ENCODE data around the gene ZNF649. TPM values are rescaled to one million over a fixed set of nuclear protein-coding genes. Genes with fewer than 3 reads are reported as not detected.
"Not testable (repeated sequence)": the region's sequence is repeated elsewhere in the genome, so short reads cannot be mapped to it uniquely, and the experiment has no call there.

The ZNF649 gene
- total and polyA plus RNA-seq, 4 donors, result 1.5 to 15.3 (median 11.4) TPM

DNA sequence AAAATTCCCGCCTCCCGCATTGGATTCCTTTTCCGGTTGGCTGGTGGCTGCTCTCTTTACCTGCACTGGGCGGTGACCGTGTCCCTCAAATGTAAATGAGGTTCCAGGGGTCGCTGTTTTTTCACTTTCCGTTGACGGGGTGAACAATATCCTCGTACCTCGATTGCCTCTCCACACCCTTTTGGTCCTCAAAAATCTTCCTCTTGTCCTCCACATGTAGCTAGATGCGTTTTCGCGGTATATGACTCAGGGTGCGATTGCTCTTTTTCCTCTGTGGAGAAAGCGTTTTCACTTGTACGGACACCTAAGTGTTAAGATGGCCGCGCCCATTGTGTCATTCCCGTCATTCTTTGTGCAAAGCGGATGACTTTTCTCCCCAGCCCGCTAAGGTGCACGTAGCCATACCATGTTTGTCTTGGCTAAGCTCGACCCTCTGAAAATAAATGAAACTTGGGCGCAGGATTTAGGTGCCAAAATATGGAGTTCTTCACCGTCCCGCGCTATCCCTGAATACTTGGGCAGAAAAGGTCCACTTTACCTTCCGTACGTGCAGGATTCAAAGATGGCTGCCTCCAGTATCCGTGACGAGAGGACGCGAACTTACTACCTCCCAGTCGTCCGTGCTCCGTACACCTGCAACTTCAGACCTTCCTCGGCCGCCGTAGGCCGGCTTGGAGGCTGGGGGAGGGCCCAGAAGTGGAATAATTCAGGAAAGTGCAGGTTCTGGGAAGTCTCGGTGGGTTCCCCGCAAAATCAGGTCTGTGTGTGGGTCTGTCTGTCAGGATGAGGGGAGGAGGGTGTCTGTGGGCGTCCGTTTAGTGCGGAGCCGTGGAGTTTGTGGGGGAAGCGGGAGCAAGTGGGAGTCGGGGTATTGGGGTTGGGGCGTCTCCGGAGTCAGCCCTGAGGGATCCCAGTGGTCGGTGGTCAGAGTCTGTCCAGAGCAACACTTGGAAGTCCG lies 22.2 kb upstream of the ZNF649 start, which contains the start of gene ZNF613:
TSS of gene ZNF613 (plus strand) at position 689 of the 958 bp plus-strand sequence. CDS start 8,749 bp downstream, outside the sequence.
- intact Hi-C loops (cut with DNase I), result loop anchor here (1.0 to 10.0 kb wide), 2 partner anchors 58 to 122 kb away; partner anchors contain the start of gene ZNF350 (in 1 of the 2)
- Histone ChIP-seq H3K36me3 (ENCODE audit: control insufficient read depth in 1 of 2, insufficient read depth in 2 of 2, low read length in 1 of 2) (no peaks in the 10 kb centered on the region), H3K9me3 (ENCODE audit: control insufficient read depth, low read length) (peaks cover 9% of the 10 kb centered on the region), H3K27me3 (ENCODE audit: control insufficient read depth in 1 of 2, insufficient read depth in 2 of 2, low read length in 1 of 2) (no peaks in the 10 kb centered on the region), H3K4me1 (ENCODE audit: control insufficient read depth in 1 of 2, insufficient read depth in 2 of 2, low read length in 2 of 2) (no peaks in the 10 kb centered on the region), H3K27ac (ENCODE audit: low read depth in 1 of 2, low read length in 2 of 2) (peak within 1 kb of the TSS in 1 of 2 donors; percentile 87), H3K4me3 (ENCODE audit: low read length in 2 of 2) (peak within 1 kb of the TSS; percentile 88)
- ATAC-seq (ENCODE audit: low FRiP score), result peak; percentile 98
- WGBS, 2 donors, result 0% methylated on average over 52 of the region's 52 CpGs
- DNase-seq, result peak; percentile 92 to 96

DNA sequence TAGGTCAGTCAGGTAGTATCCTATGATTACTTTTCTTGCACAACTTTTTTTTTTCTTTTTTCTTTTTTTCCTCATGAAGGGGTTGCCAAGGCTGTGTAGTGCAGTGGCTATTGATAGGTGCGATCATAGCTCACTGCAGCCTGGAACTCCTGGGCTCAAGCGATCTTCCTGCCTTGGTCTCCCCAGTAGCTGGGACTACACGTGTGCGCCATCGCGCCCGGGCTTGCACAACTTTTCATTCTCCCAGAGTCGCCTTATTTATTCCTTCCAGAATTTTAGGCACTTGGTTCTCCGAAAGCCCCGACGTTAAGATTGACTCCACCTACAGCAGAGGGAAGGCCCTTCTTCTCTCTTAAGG lies 21.6 kb upstream of the ZNF649 start:
- no peaks in the 10 kb centered on the region for H3K4me1 ChIP-seq (ENCODE audit: control insufficient read depth in 1 of 2, insufficient read depth in 2 of 2, low read length in 2 of 2)
- DNase-seq, result no peak
- intact Hi-C loops (cut with DNase I), result loop anchor here in 1 of 2 donors (10.0 kb wide), 1 partner anchor 58 kb away; the partner anchor contains the start of gene ZNF350
- WGBS, 2 donors, result 11 to 14% methylated on average over 11 of the region's 11 CpGs
- H3K9me3 ChIP-seq (ENCODE audit: control insufficient read depth, low read length), result peaks cover 15% of the 10 kb centered on the region
- peak overlapping the region; percentile 88 for H3K4me3 ChIP-seq (ENCODE audit: low read length in 2 of 2)
- H3K36me3 ChIP-seq (ENCODE audit: control insufficient read depth in 1 of 2, insufficient read depth in 2 of 2, low read length in 1 of 2), result no peaks in the 10 kb centered on the region
- no peak overlapping the region for H3K27ac ChIP-seq (ENCODE audit: low read depth in 1 of 2, low read length in 2 of 2)
- ATAC-seq (ENCODE audit: low FRiP score), result peak; percentile 58
- no peaks in the 10 kb centered on the region for H3K27me3 ChIP-seq (ENCODE audit: control insufficient read depth in 1 of 2, insufficient read depth in 2 of 2, low read length in 1 of 2)

DNA sequence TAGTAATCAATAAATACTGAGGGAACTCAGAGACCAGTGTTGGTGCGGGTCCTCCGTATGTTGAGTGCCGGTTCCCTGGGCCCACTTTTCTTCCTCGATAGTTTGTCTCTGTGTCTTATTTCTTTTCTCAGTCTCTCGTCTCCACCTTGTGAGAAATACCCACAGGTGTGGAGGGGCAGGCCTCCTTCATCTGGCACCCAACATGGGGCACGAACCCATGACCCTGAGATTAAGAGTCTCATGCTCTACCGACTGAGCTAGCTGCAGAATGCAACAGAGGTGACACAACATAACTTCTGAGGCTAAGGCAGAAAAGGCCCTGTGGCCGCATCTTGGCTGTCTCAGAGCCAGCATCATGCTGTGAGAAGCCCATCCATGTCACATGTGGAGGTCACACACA lies 17.1 kb upstream of the ZNF649 start:
- Histone ChIP-seq H3K4me3 (ENCODE audit: low read length in 2 of 2) (no peak overlapping the region), H3K4me1 (ENCODE audit: control insufficient read depth in 1 of 2, insufficient read depth in 2 of 2, low read length in 2 of 2) (no peaks in the 10 kb centered on the region), H3K36me3 (ENCODE audit: control insufficient read depth in 1 of 2, insufficient read depth in 2 of 2, low read length in 1 of 2) (no peaks in the 10 kb centered on the region), H3K27me3 (ENCODE audit: control insufficient read depth in 1 of 2, insufficient read depth in 2 of 2, low read length in 1 of 2) (no peaks in the 10 kb centered on the region), H3K27ac (ENCODE audit: low read depth in 1 of 2, low read length in 2 of 2) (no peak overlapping the region), H3K9me3 (ENCODE audit: control insufficient read depth, low read length) (peaks cover 30% of the 10 kb centered on the region)
- 88 to 91% methylated on average over 8 of the region's 8 CpGs for WGBS, 2 donors
- intact Hi-C loops (cut with DNase I), result loop anchor here in 1 of 2 donors (10.0 kb wide), 1 partner anchor 63 kb away; the partner anchor contains the start of gene ZNF350
- ATAC-seq (ENCODE audit: low FRiP score) (no peak), DNase-seq (no peak)

DNA sequence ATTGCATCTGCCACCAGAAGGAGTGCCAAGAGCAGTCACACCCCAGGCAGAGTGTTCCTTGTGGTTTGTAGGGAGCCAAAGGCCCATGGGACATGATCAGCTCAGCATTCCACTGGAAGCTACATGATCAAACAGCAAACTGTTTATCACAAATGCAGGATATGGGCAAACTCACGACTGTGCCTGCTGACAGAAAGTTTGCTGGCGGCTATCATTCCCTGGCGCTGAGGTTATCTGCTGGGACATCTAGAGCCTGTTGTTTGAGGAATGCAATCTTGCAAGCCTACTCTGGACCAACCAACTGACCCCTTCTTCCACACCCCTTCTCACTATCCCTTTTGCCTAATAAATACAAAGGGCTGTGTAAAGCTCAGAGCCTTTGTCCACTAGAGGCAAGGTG lies 14.8 kb upstream of the ZNF649 start:
- no peak overlapping the region for H3K4me3 ChIP-seq (ENCODE audit: low read length in 2 of 2)
- no peak overlapping the region for H3K27ac ChIP-seq (ENCODE audit: low read depth in 1 of 2, low read length in 2 of 2)
- ATAC-seq (ENCODE audit: low FRiP score) (no peak), DNase-seq (no peak)
- no peaks in the 10 kb centered on the region for H3K27me3 ChIP-seq (ENCODE audit: control insufficient read depth in 1 of 2, insufficient read depth in 2 of 2, low read length in 1 of 2)
- 84 to 85% methylated on average over 3 of the region's 3 CpGs for WGBS, 2 donors
- H3K36me3 ChIP-seq (ENCODE audit: control insufficient read depth in 1 of 2, insufficient read depth in 2 of 2, low read length in 1 of 2), result no peaks in the 10 kb centered on the region
- no peaks in the 10 kb centered on the region for H3K4me1 ChIP-seq (ENCODE audit: control insufficient read depth in 1 of 2, insufficient read depth in 2 of 2, low read length in 2 of 2)
- intact Hi-C loops (cut with DNase I), result loop anchor here in 1 of 2 donors (10.0 kb wide), 1 partner anchor 65 kb away; the partner anchor contains the start of gene ZNF350
- peaks cover 34% of the 10 kb centered on the region for H3K9me3 ChIP-seq (ENCODE audit: control insufficient read depth, low read length)

DNA sequence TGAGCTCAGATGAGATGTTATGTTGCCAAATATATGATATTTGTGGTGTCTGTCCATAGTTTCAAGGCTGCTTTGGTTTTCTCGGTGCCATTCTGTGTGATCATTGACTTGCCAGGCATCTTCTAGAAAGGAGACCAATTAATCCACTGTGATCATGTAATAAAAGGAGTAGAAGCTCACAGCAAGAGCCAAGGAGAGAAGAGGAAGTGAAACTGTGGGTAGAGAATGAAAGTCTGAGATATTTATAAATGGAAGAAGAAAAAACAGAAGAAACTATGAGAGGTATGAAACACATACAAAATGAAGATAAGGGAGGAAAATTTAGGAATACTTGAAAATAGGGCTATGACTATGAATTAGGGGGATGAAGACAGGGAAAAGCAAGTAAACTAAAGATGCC lies 11.3 kb upstream of the ZNF649 start:
- Histone ChIP-seq H3K4me3 (ENCODE audit: low read length in 2 of 2) (peak overlapping the region in 1 of 2 donors; percentile 34), H3K9me3 (ENCODE audit: control insufficient read depth, low read length) (peaks cover 20% of the 10 kb centered on the region), H3K27me3 (ENCODE audit: control insufficient read depth in 1 of 2, insufficient read depth in 2 of 2, low read length in 1 of 2) (no peaks in the 10 kb centered on the region), H3K4me1 (ENCODE audit: control insufficient read depth in 1 of 2, insufficient read depth in 2 of 2, low read length in 2 of 2) (no peaks in the 10 kb centered on the region), H3K27ac (ENCODE audit: low read depth in 1 of 2, low read length in 2 of 2) (no peak overlapping the region), H3K36me3 (ENCODE audit: control insufficient read depth in 1 of 2, insufficient read depth in 2 of 2, low read length in 1 of 2) (no peaks in the 10 kb centered on the region)
- intact Hi-C loops (cut with DNase I), result no loop called here
- no peak for ATAC-seq (ENCODE audit: low FRiP score)
- 92 to 93% methylated on average over 1 of the region's 1 CpG for WGBS, 2 donors
- no peak for DNase-seq

- peaks cover 20% of the 10 kb centered on the region for H3K9me3 ChIP-seq (ENCODE audit: control insufficient read depth, low read length)
- DNase-seq, result no peak
- no peaks in the 10 kb centered on the region for H3K36me3 ChIP-seq (ENCODE audit: control insufficient read depth in 1 of 2, insufficient read depth in 2 of 2, low read length in 1 of 2)
- no peaks in the 10 kb centered on the region for H3K27me3 ChIP-seq (ENCODE audit: control insufficient read depth in 1 of 2, insufficient read depth in 2 of 2, low read length in 1 of 2)
- no peak overlapping the region for H3K27ac ChIP-seq (ENCODE audit: low read depth in 1 of 2, low read length in 2 of 2)
- H3K4me1 ChIP-seq (ENCODE audit: control insufficient read depth in 1 of 2, insufficient read depth in 2 of 2, low read length in 2 of 2), result no peaks in the 10 kb centered on the region
- WGBS, 2 donors, result 57 to 77% methylated on average over 5 of the region's 5 CpGs
- no peak for ATAC-seq (ENCODE audit: low FRiP score)
- intact Hi-C loops (cut with DNase I), result no loop called here
- H3K4me3 ChIP-seq (ENCODE audit: low read length in 2 of 2), result no peak overlapping the region
Measured at GRCh38 chr19:51915324-51915867, 10.6 kb upstream of the ZNF649 start.

DNA sequence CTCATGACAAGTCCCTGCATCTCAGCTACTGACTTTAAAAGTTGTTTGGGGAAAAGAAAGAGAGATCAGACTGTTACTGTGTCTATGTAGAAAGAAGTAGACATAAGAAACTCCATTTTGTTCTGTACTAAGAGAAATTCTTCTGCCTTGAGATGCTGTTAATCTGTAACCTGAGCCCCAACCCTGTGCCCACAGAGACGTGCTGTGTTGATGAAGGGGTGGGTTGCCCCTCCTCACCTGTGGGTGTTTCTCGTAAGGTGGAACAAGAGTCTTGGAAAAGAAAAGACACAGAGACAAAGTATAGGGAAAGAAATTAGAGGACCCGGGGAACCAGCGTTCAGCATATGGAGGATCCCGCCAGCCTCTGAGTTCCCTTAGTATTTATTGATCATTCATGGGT lies 3.2 kb upstream of the ZNF649 start:
- H3K9me3 ChIP-seq (ENCODE audit: control insufficient read depth, low read length); H3K27ac ChIP-seq (ENCODE audit: low read depth in 1 of 2, low read length in 2 of 2); intact Hi-C loops (cut with DNase I); H3K4me3 ChIP-seq (ENCODE audit: low read length in 2 of 2); ATAC-seq (ENCODE audit: low FRiP score); H3K4me1 ChIP-seq (ENCODE audit: control insufficient read depth in 1 of 2, insufficient read depth in 2 of 2, low read length in 2 of 2); DNase-seq; H3K36me3 ChIP-seq (ENCODE audit: control insufficient read depth in 1 of 2, insufficient read depth in 2 of 2, low read length in 1 of 2); H3K27me3 ChIP-seq (ENCODE audit: control insufficient read depth in 1 of 2, insufficient read depth in 2 of 2, low read length in 1 of 2): not testable (repeated sequence)
- 20 to 33% methylated on average over 5 of the region's 5 CpGs for WGBS, 2 donors

DNA sequence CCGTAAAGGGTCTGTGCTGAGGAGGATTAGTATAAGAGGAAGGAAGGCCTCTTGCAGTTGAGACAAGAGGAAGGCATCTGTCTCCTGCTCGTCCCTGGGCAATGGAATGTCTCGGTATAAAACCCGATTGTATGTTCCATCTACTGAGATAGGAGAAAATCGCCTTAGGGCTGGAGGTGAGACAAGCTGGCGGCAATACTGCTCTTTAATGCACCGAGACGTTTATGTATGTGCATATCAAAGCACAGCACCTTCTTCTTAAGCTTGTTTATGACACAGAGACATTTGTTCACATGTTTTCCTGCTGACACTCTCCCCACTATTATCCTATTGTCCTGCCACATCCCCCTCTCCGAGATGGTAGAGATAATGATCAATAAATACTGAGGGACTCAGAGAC lies 1.3 kb upstream of the ZNF649 start:
- H3K4me3 ChIP-seq (ENCODE audit: low read length in 2 of 2); H3K36me3 ChIP-seq (ENCODE audit: control insufficient read depth in 1 of 2, insufficient read depth in 2 of 2, low read length in 1 of 2); ATAC-seq (ENCODE audit: low FRiP score); H3K4me1 ChIP-seq (ENCODE audit: control insufficient read depth in 1 of 2, insufficient read depth in 2 of 2, low read length in 2 of 2); DNase-seq; H3K27ac ChIP-seq (ENCODE audit: low read depth in 1 of 2, low read length in 2 of 2); intact Hi-C loops (cut with DNase I); H3K27me3 ChIP-seq (ENCODE audit: control insufficient read depth in 1 of 2, insufficient read depth in 2 of 2, low read length in 1 of 2); H3K9me3 ChIP-seq (ENCODE audit: control insufficient read depth, low read length): not testable (repeated sequence)
- 44 to 48% methylated on average over 9 of the region's 9 CpGs for WGBS, 2 donors
